HG03108 (cell line): ENCODE measurements around the gene NACC2.
A peak's percentile ranks its signal among the peaks of the same experiment; 100 is the strongest.

Experiments used
- ATAC-seq: cut with Tn5 transposase; IDR thresholded peaks from one replicate; pipeline ENCODE4 v1.9.1; 2021; ENCODE audit warnings: moderate library complexity; ENCODE audit not compliant: unreplicated experiment

NACC2 gene

GRCh38 chr9:136131629-136132511, 36.8 kb upstream of the NACC2 start:
- ATAC-seq = no peak

DNA sequence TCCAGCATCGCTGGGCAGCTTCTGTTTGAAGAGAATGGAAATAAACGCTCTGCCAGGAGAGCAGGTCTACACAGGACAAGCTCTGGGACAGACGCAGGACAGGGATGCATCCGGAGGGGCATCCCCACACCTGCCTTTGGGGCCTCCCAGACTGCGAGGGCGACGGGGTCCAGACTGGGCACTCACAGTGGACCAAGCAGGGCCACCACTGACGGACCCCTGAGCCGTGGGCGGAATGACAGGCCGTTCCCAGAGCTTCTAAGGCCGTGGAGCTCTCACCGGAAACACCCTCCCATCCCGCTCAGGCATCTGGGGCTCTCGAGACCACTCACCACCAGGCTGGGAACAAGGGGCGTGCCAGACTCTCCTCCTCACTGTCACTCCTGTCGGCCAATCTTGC, 34.1 kb upstream of the NACC2 start:
- no peak for ATAC-seq

DNA sequence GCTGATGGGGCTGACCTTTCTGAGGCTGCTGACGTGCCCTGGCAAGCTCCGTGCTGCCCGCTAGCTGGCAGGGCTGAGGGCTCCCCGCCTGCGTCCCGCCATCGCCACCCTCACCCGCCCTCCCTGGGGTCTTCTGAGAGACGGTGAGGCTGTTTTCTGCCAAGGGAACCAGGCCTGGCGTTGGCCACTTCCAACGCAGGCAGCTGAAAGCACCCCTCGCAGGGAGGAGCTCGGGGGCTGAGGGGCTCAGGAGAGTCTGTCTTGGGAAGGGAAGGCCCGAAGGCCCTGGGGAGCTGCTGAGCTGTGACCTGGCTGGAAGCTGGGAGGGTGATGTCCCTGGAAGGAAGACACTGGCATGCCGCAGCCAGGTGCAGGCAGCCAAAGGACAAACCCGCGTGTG, 33.3 kb upstream of the NACC2 start:
- no peak for ATAC-seq

DNA sequence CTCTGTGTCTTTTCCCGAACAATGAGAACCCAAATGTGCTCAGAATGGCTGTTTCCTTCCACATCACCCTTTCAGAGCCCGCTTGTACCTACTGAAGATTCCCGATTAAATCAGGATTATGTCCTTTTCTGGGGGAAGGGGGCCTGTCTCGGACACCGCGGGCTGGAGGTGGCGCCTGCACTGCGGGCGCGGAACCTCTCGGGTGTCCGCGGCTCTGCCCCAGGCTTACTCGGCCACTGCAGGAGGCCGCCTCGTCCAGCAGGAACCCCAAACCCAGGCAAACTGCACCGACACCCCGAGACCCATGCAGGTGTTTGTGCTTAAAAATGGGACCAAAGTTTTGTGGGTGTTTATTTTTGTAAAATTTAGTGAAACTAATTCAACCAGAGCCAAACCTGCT, 32.2 kb upstream of the NACC2 start:
- no peak for ATAC-seq

GRCh38 chr9:136124976-136125692, 30.0 kb upstream of the NACC2 start:
- no peak for ATAC-seq

DNA sequence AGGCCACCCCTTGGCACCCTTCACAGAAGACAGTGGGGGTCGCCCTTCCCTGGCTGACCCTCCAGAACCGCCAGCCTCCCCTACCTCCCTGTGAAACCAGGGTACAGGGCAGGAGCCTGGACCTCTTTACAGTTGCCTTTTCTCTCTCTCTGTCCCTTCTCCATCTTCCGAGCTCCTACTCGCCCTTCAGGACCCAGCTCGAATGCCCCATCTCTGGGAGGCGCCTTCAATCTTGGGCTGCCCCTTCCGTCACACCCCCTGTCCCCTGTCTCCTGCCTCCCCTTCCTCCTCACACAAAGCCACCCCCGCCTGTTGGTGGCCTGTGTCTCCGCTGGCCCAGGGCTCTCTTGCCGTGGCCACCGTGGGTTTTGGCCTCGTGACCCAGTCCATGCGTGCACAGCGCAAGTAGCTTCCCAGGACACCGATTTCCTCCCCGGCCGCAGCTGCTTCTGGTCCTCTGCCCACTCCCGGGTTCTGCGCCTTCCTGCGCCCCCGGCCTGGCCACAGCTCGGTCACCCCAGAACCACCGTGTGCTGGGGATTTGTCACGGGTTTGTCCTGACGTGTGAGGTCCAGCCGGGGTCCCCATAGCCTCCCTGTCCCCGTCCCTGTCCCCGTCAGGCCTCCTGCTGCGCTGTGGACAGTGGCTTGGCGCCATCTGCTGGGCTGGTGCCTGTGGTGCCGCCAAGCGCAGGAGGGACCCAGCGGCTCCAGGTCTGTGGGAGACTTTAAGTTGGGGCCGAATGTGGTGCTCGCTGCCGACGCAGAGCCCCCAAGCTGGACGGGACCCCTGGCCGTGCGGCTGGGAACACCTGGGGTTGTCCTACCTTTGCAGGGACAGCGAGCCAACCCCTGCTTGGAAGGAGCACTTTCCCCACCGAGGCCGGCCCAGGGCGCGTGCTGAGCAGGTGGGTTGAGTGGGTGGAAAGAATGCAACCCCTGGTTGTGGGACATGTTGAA, 27.6 kb upstream of the NACC2 start:
- no peak for ATAC-seq

DNA sequence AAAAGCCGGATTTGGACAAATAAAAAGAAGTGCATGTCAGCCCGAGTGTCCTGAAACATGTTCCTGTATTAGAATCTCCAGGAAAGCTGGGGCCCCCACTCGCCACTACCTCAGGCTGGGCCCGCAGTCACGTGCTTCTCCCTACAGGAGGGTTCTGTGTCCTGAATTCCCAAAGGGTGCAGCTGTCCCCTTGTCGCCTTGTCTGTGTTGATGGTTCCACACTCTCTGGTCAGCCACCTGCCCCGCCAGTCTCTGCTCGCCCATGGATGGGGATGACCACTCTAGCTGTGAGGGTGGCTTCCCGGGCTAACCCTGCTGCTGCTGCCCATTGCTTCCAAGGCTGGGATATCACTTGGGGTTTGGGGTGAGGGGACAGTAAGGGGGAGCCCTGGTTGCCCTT, 26.7 kb upstream of the NACC2 start:
- ATAC-seq = no peak

GRCh38 chr9:136120438-136120844, 25.4 kb upstream of the NACC2 start:
- no peak for ATAC-seq

- no peak for ATAC-seq
Observed at GRCh38 chr9:136119883-136120393, 24.8 kb upstream of the NACC2 start.

DNA sequence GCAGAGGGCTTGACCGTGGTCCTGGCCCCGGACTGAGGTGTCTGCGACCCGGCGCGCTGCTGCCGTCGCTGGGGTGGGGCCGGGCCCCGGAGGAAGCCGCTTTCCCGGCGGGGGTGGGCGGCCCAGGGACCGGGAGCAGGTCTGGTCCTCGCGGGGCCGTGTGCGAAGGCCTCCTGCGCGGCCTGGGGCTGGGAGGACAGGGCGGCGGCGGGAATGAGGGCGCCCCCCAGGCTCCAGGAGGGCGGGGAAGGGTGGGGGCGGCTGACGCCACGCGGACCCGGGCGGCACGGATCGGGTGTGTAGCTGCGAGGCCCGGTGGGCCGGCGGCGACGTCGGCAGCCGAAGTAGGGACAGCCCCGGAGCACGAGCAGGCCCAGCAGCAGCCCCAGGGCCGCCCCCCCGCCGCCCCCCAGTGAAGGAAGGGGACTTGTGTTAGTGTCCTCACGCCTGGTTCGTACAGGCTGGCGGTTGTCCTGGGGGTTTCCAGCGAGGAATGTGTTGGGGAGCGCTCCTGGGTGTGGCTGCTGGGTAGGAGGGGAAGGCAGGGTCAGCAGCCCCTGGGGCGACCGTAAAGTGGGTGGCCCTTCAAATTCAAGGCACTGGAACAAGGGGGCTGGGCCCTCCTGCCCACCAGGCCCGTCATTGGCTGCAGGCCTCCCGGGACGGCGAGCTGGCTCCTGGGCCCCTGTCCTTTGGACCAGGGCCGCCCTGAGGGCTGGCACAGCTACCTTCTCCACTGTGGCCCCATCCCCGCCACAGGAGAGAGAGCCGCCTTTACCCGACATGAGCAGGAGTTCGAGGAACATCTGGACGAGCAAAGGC, 24.2 kb upstream of the NACC2 start:
- no peak for ATAC-seq

GRCh38 chr9:136118320-136119060, 23.4 kb upstream of the NACC2 start, which contains the start of gene TMEM250:
TSS of gene TMEM250 (minus strand) at chr9:136118875. CDS start at chr9:136116900, 1,975 bp downstream.
- peak; percentile 60 for ATAC-seq

- ATAC-seq = peak; percentile 1
Observed at GRCh38 chr9:136117916-136118319, 22.8 kb upstream of the NACC2 start.

- no peak for ATAC-seq
Observed at GRCh38 chr9:136117291-136117915, 22.3 kb upstream of the NACC2 start.

GRCh38 chr9:136116360-136117098, 21.4 kb upstream of the NACC2 start:
- no peak for ATAC-seq

- ATAC-seq = no peak
Observed at GRCh38 chr9:136115641-136116359, 20.7 kb upstream of the NACC2 start.

GRCh38 chr9:136115206-136115605, 20.1 kb upstream of the NACC2 start:
- ATAC-seq = no peak

- no peak for ATAC-seq
Observed at GRCh38 chr9:136114610-136115009, 19.5 kb upstream of the NACC2 start.
